Hematopoietic multipotent progenitor cell treated with erythropoietin and hydrocortisone succinate and interleukin-3 and kit ligand, for 8 days (in vitro differentiated cells): ENCODE measurements around the gene TRIM4.
"Not testable (repeated sequence)": the region's sequence is repeated elsewhere in the genome, so short reads cannot be mapped to it uniquely, and the experiment has no call there.

Experiments used
- DNase-seq: peaks from one replicate; pipeline ENCODE4 v3.0.0-alpha.2; 2015

TRIM4 gene, protein sequence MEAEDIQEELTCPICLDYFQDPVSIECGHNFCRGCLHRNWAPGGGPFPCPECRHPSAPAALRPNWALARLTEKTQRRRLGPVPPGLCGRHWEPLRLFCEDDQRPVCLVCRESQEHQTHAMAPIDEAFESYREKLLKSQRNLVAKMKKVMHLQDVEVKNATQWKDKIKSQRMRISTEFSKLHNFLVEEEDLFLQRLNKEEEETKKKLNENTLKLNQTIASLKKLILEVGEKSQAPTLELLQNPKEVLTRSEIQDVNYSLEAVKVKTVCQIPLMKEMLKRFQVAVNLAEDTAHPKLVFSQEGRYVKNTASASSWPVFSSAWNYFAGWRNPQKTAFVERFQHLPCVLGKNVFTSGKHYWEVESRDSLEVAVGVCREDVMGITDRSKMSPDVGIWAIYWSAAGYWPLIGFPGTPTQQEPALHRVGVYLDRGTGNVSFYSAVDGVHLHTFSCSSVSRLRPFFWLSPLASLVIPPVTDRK

DNA sequence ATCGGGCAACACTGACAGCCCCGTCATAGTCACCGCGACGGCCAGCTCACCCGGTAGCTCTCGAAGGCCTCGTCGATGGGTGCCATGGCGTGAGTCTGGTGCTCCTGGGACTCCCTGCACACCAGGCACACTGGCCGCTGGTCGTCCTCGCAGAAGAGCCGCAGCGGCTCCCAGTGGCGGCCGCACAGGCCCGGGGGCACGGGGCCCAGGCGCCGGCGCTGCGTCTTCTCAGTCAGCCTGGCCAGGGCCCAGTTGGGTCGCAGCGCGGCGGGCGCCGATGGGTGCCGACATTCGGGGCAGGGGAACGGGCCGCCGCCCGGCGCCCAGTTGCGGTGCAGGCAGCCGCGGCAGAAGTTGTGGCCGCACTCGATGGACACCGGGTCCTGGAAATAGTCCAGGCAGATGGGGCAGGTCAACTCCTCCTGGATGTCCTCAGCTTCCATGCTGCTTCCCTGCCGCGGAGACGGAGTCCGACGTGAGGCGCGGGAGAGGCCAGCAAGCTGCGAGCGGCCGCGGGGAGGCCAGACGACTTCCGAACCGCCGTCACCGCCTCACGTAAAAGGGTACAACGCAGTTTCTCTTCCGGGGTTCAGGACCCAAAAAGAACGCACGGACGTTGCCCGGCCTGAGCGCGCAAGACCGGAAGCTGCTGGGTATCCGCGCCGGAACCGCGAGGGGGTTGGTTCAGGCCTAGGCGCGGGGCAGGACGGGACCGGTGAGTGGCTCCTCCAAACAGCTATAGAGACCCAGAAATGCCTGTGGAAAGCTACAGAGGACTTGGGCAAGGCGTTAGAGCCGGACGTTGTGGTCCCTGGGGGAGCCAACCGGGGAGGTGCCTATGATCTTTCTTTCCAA is at the start of gene TRIM4:
TSS of gene TRIM4 (minus strand) at position 572 of the 855 bp plus-strand sequence. CDS start at position 443, 129 bp downstream.
- peak; percentile 95 for DNase-seq

DNA sequence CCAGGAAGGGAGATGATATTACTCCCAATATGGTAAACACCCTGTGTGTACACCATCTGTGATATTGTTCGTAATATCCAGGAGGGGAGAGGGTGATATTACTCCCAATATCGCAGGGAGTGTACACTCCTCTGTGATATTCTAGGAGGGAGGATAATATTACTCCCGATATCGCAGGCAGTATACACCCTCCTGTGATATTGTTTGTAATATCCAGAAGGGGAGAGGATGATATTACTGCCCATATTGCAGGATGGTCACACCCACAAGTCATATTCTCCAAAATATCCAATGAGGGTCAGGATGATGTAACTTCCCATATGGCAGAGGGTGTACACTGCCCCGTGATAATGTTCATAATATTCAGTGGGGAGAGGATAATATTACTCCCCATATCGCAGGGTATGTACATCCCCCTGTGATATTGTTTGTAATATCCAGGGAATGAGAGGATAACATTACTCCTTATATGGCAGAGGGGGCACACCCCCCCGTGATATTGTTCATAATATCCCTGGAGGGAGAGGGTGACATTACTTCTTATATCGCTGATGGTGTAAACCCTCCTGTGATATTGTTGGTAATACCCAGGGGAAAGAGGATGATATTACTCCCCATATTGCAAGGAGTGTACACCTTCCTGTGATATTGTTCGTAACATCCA is 39.4 kb upstream of the TRIM4 start:
- DNase-seq = no peak

DNA sequence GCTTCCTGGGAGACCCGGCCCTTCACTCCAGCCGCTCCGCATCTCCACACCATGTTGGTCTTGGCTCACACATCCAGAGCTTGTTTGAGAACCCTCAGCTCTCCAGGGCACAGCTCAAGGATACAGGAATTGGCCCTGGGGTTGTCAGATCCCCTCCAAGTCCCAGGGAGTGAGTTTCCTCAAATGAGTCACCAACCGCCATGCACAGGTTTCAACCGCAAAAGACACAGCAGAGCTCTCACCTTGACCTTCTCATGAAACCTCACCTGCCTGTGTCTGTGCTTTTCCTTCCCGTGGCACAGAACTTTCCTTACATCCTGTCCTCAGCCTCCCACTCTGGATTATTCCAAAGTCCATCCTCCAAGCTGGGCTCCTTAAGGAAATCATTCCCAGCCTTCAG is 35.9 kb upstream of the TRIM4 start:
- DNase-seq = no peak

DNA sequence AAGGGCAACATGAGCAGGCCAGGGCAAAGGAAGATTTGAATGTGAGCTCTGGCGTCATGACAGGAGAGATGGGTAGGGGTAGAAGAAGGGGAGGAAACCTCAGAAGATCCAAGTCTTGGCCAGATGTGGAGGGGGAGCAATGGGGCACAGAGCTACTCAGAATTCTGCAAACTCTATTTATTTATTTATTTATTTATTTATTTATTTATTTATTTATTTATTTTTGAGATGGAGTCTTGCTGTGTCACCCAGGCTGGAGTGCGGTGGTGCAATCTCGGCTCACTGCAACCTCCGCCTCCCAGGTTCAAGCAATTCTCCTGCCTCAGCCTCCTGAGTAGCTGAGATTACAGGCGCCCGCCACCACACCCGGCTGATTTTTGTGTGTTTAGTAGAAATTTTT is 35.3 kb upstream of the TRIM4 start:
- not testable (repeated sequence) for DNase-seq

DNA sequence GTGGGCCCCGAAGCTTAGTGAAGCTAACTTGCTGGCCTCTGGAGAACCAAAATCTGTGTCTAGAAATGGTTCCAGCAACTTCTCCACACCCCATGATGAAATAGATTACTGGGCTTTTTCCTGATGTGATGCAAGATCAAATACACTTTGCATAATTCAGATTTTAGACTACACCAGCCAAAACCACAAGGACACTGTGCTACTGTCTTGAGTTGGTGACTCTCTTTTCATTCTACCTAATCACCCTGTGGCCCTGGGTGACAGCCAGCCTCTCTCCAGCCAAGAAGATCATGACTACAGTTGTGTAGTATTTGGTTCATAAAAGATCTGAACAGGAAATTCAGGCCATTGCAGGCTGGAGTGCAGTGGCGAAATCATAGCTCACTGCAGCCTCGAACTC is 34.3 kb upstream of the TRIM4 start:
- DNase-seq = no peak

DNA sequence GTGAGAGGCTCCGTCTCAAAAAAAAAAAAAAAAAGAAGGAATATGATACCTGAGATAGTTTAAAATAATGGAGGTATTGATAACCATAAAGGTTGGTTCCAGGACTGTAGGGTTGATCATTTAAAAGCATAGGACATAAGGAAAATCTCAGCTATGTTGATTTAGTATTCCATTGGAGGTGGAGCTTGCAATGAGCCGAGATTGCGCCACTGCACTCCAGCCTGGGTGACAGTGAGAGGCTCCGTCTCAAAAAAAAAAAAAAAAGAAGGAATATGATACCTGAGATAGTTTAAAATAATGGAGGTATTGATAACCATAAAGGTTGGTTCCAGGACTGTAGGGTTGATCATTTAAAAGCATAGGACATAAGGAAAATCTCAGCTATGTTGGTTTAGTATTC is 33.3 kb upstream of the TRIM4 start:
- not testable (repeated sequence) for DNase-seq

DNA sequence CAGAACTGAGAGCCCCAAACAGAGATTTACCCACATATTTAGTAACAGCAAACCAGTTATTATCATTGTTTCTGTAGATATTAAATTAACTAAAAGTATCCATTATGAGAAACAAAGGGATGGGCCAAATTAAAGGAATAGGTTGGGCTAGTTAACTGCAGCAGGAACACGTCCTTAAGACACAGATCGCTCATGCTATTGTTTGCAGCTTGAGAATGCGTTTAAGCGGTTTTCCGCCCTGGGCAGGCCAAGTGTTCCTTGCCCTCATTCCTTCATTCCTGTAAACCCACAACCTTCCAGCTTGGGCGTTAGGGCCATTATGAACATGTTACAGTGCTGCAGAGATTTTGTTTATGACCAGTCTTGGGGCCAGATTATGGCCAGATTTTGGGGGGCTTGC is 31.5 kb upstream of the TRIM4 start:
- DNase-seq = not testable (repeated sequence)

DNA sequence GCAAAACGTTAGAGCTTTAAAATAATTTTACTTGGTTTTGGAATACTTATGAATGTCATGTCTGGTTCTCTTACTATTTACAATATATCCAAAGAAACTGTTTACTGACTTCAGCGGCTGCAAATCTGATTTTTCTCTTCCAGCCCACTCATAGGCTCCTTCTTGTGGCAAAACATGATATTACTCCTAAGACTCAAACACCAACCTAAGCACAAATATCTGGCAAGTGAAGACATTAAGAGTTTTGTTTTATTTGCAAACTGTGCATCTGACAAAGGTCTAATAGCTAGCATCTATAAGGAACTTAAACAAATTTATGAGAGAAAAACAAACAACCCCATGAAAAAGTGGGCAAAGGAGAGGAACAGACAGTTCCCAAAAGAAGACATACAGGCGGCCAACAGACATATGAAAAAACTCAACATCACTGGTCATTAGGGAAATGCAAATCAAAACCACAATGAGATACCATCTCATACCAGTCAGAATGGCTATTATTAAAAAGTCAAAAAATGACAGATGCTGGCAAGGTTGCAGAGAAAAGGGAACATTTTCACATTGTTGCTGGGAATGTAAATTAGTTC is 30.4 kb upstream of the TRIM4 start:
- DNase-seq = peak; percentile 10

DNA sequence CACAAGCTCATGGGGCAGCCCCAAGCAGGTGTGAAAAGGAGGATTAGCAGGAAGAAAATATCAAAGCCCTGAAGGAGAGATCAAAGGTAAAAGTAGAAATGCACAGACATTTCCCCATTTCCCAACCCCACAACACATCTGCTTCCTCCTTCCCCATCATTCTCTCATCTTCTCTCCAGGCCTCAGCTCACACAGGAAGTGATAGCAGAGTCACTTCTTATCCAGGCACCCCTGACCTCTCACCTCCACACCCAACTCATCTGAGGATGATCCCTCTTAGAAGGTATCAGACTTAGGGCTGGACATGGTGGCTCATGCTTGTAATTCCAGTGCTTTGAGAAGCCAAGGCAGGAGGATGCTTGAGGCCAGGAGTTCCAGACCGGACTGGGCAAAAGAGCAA is 28.3 kb upstream of the TRIM4 start:
- no peak for DNase-seq

DNA sequence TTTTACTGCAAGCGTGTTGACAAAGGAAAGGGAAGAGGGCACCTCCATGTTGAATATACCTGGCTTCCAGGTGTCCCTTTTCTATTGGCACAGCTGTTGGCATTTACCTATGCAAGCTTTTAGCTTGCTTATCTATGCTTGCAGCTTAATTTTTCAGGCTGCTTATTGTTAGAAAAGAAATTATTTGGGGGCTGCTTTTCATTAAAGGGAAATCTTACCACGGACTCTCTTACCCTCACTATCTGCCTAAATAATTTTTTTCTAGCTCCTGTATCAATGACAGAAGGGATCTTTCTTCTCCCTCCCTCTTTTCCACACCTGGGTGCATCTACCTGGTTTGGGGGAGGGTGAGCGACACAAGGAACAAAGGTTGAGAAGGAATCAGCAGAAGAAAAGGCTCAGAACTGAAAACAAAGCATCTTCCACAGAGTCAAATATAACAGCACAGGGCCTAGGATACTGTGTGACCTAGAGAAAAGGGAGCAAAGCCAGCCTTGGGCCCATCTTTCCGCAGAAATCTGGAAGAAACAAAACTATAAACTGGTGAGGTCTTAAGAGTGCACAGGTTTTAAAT is 25.3 kb upstream of the TRIM4 start:
- DNase-seq = no peak

DNA sequence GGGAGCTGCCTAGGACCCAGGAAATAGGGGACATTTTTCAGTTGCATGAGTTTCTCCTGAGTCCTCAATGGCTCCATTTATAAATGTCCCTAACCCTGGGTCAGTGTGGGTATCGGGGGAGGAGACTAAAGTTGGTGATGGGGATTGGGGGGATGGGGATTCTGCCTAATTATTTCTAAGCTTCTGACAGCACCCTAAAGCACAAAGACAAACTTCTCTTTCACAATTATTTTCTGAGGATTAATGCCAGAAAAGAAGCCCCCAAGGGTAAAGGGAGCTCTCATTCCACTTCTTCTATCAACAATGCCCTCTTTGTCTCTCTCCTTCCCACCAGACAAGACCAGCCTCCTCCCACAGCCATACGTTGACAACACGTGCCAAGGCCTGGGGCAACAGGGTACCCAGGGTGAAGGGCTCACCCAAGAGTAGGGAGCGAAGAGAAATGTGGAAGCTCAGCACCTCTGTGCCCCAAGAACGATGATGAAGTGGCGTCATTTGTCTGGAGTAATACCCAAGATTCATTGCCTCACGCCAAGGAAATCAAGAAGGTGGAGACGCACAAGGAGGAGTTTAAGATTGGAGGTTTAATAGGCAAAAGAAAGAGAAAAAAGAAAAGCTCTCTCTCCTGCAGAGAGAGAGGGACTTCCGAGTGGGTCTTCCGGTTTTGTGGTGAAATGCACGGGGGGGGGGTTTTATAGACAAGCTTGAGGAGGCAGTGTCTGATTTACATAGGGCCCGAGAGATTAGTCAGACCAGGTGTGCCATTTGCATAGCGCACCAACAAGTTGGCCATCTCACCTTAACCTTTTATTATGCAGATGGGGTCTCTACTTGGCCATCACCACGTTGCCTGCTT is 24.5 kb upstream of the TRIM4 start:
- DNase-seq = no peak

DNA sequence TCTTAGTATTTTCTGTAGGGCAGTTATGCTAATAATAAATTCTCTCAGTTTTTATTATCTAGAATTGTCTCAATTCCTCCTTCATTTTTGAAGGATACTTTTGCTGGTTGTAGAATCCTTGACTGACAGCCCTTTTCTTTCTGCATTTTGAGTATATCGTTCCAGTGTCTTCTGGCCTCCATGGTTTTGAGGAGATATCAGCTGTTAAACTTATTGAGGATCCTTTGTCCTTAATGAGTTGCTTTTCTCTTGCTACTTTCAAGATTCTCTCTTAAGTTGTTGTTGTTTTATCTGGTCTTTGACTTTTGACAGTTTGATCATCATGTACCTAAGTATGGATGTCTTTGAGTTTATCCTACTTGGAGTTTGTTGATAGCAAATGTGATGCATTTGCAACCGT is 19.0 kb upstream of the TRIM4 start:
- DNase-seq = no peak

DNA sequence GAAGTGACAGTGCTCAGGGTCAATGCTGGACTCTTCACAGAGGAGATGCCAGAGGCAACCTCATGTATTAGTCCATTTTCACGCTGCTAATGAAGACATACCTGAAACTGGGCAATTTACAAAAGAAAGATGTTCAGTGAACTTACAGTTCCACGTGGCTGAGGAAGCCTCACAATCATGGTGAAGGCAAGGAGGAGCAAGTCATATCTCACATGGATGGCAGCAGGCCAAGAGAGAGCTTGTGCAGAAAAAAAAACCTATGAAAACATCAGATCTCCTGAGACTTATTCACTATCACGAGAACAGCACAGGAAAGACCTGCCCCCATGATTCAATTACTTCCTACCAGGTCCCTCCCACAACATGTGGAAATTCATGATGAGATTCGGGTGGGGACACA is 15.7 kb upstream of the TRIM4 start:
- DNase-seq = peak; percentile 80

DNA sequence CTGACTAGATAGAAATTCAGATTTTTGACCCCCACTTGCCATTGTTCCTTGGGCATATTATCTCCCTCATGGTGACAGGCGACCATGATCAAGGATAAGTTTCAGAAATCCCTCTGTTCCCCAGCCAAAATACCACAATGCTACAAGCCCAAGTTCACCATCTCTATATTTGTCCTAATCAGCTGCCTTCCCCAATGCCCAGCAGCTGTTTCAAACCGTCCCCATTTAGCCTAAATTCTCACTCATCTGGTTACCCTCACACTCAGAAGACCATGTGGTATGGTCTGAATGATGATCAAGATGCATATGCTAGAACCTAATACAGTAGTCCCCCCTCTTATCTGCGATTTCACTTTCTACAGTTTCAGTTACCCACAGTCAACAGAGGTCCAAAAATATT is 11.0 kb upstream of the TRIM4 start:
- DNase-seq = no peak

DNA sequence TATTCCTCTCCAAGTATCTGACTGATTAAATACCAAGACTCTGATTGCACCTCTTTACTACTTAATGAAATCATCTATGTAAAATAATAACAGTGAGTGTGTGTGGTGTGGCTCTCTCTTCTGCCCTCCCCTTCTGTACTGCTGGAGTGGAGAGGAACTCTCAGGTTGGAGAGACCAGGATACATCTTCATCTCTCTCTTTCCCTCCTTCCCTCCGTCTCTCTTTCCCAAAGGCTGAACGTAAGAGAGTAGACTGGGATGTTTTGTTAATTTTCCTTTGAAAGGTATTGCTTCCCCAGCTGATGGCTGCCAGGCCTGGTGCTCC is 10.4 kb upstream of the TRIM4 start:
- no peak for DNase-seq

DNA sequence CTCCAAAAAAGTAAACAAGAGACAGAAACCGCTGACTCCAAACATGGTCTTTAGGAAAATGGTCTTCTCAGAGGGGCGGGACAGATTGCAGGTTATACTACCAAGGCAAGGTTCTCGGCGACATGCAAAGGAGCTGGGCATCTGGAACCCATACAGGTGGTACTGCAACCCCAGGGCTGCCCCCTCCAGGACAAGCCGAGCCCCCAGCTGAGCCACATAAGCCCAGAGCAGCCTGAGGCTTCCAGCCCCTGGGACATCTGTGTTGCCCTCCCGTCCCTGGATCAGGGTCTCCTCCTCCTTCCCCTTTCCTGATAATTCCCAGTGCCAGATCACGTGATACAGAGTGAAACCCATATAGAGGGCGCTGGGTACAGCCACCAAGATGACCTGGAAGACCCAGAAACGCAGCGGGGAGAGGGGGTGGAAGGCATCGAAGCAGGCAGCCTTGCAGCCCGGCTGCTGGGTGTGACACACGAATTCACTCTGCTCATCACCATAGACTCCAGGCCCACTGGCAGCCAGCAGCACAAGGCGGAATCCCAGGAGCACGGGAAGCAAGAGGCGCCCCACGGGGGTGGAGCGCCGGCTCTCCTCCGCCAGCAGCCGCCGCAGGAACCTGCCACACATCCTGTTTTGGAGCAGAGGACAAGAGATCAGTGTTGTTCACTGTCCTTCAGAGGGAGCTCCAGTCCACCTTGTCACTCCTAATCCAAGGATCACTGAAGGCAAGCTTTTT is 9.8 kb upstream of the TRIM4 start, which contains the start of gene GJC3:
TSS of gene GJC3 (minus strand) at position 627 of the 736 bp plus-strand sequence. CDS start at position 627, 0 bp downstream.
- DNase-seq = peak; percentile 38

DNA sequence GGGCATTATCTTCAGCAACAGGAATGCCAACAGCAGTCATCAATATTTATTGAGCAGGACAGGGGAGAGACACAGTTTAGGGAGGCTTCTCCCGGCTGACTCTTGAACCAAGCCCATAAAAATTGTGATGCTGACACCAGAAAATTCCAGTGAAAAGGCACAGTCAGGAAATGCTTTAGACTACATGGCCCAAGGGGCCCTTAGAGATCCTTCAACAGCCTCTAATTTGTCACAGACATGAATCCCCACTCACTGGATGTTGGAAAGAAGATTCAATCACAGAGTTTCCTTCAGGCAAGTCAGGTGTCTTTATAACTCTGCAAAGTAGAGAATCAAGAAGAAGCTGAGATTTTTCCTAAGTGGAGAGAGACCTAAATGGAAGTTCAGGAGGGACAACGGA is 8.9 kb upstream of the TRIM4 start:
- DNase-seq = no peak

DNA sequence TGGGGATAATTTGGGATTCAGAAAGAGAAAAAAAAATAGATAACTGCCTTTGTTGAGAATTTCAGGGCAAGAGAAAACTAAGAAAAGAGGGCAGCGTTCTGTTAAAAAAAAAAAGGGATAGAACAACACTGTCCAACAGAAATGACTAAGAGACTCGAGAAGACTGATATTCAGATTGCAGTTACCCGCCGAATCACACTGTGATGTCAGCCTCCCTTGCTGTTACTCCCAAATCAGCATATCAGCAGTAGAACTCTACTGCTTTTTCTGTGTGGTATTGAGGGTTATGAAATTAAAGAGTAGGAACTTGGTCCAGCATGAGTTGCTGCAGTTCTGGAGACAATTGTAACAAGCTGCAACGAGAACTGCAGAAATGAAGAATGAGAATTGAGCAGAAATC is 8.2 kb upstream of the TRIM4 start:
- DNase-seq = no peak

DNA sequence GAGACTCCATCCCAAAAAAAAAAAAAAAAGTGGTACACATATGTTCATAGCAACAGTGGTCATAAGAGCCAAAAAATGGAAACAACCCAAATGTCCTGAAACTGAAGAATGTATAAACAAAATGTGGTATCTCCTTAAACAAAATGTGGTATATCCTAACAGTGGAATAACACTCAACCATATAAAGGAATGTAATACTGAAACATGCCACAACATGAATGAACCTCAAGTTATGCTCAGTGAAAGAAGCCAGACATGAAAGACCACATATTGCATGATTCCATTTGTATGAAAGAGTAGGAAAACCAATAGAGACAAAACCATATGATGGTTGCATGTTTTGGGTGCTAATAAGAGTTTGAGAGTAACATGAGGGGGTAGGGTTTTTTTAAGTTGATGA is 7.0 kb upstream of the TRIM4 start:
- no peak for DNase-seq

DNA sequence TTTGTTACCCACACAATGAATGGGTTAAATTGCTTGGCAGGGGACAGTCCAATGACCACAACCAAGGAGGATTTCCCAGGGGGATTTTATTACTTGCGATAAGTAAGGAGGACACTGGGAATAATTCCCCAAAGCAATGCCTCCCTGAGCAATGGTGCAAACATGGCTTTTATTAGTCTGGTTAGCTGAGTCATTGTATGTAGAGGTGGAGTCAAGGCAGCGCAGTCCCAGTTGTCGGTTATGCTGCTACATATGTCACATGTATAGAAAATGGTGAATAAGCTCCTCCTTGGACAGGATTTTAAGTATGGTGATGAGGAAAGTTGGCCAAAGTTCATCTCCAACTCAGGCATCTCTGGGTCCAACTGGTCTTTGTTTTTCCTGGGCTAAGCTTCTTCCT is 3.9 kb upstream of the TRIM4 start:
- no peak for DNase-seq

DNA sequence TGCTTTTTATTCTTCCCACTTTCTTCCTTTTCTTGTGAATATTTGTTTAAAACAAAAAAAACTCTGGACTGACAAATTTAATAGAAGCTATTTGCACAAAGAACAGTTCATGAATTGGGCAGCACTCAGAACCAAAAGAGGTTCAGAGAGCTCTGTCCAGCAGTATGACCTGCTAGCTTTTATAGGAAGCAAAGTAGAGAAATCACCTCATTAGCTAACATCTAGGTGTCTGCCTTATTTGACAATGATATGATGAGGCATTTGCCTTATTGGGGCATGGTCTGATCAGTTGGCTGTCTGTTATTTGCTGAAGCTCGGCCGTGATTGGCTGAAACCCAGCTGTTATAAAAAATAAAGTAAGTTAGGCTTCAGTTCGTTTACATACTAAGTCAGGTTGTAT is 819 bp upstream of the TRIM4 start:
- DNase-seq = peak; percentile 48
